VCaP (cell line): ENCODE data around the gene PACS1.

ENCODE experiments used
- H3K27ac ChIP-seq: fragments of 450-650 bp; 2 replicates; pipeline ENCODE4 v1.5.1; 2017
- CTCF ChIP-seq: fragments of 450-650 bp; conservative IDR thresholded peaks from 2 replicates; pipeline ENCODE4 v1.5.1; 2017; ENCODE audit warnings: mild to moderate bottlenecking, moderate library complexity

Gene PACS1

GRCh38 chr11:66267379-66268243 is 197.5 kb downstream of the PACS1 start:
- peak overlapping the region; percentile 96 for H3K27ac ChIP-seq
- TF ChIP-seq CTCF = 0 out of 2 replicates have a peak, but pooled peaks have one; percentile 12

GRCh38 chr11:66268244-66268951 is 198.3 kb downstream of the PACS1 start, which contains the start of gene RAB1B:
TSS of gene RAB1B (plus strand) at chr11:66268639. CDS start at chr11:66268680, 41 bp downstream.
- no peak for TF ChIP-seq CTCF
- peak within 1 kb of the TSS; percentile 96 for H3K27ac ChIP-seq

- peak overlapping the region; percentile 96 for H3K27ac ChIP-seq
- peak; percentile 49 for TF ChIP-seq CTCF
Observed at GRCh38 chr11:66268952-66269905, 199.2 kb downstream of the PACS1 start.

- TF ChIP-seq CTCF = no peak
- peak overlapping the region; percentile 10; the same call in 1 of the 2 replicates for H3K27ac ChIP-seq
Observed at GRCh38 chr11:66271816-66272215, 201.7 kb downstream of the PACS1 start.

- no peak overlapping the region for H3K27ac ChIP-seq
- no peak for TF ChIP-seq CTCF
Observed at GRCh38 chr11:66272596-66272995, 202.5 kb downstream of the PACS1 start.

GRCh38 chr11:66274219-66274618 is 204.1 kb downstream of the PACS1 start:
- TF ChIP-seq CTCF = no peak
- no peak overlapping the region for H3K27ac ChIP-seq
